Medulla oblongata (tissue), 1 donor: ENCODE measurements around the gene MLC1.
"Not testable (repeated sequence)": the region's sequence is repeated elsewhere in the genome, so short reads cannot be mapped to it uniquely, and the experiment has no call there.

Source experiments
- DNase-seq: peaks from one replicate; pipeline ENCODE4 v3.0.0-alpha.2; 2015; ENCODE audit errors: extremely low spot score

Gene MLC1

GRCh38 chr22:50102946-50103345 is 17.7 kb upstream of the MLC1 start:
- no peak for DNase-seq

GRCh38 chr22:50101870-50102565 is 16.8 kb upstream of the MLC1 start:
- no peak for DNase-seq

GRCh38 chr22:50098052-50098451 is 12.8 kb upstream of the MLC1 start:
- DNase-seq, result no peak

GRCh38 chr22:50092342-50092741 is 7.1 kb upstream of the MLC1 start:
- no peak for DNase-seq

GRCh38 chr22:50091092-50091768 is 6.0 kb upstream of the MLC1 start:
- no peak for DNase-seq

GRCh38 chr22:50090412-50090714 is 5.1 kb upstream of the MLC1 start:
- DNase-seq, result no peak

- DNase-seq, result no peak
Measured at GRCh38 chr22:50089682-50090411, 4.6 kb upstream of the MLC1 start, which contains the start of gene MOV10L1. MOV10L1 (plus strand) TSS chr22:50090006; CDS start chr22:50090089, 83 bp downstream.

GRCh38 chr22:50089231-50089630 is 4.0 kb upstream of the MLC1 start:
- no peak for DNase-seq

GRCh38 chr22:50088096-50088495 is 2.9 kb upstream of the MLC1 start:
- DNase-seq, result no peak

GRCh38 chr22:50087646-50088045 is 2.4 kb upstream of the MLC1 start:
- DNase-seq, result no peak

- DNase-seq, result not testable (repeated sequence)
Measured at GRCh38 chr22:50086975-50087374, 1.7 kb upstream of the MLC1 start.

GRCh38 chr22:50086526-50086925 is 1.3 kb upstream of the MLC1 start:
- no peak for DNase-seq

GRCh38 chr22:50084614-50085021 is 608 bp downstream of the MLC1 start:
- DNase-seq, result no peak

- DNase-seq, result no peak
Measured at GRCh38 chr22:50084080-50084477, 1.1 kb downstream of the MLC1 start.

- no peak for DNase-seq
Measured at GRCh38 chr22:50083462-50084079, 1.7 kb downstream of the MLC1 start.

- no peak for DNase-seq
Measured at GRCh38 chr22:50082961-50083461, 2.2 kb downstream of the MLC1 start.

- DNase-seq, result no peak
Measured at GRCh38 chr22:50082197-50082715, 3.0 kb downstream of the MLC1 start.

- no peak for DNase-seq
Measured at GRCh38 chr22:50081426-50082196, 3.6 kb downstream of the MLC1 start.

- DNase-seq, result no peak
Measured at GRCh38 chr22:50080077-50080465, 5.2 kb downstream of the MLC1 start.

- no peak for DNase-seq
Measured at GRCh38 chr22:50078761-50079160, 6.5 kb downstream of the MLC1 start.

GRCh38 chr22:50078246-50078645 is 7.0 kb downstream of the MLC1 start:
- no peak for DNase-seq
